SK-N-MC (cell line): Measurements from ENCODE around the gene LMO1.

Source experiments
- DNase-seq: peaks from one replicate; pipeline ENCODE4 v3.0.0-alpha.2; 2011; ENCODE audit warnings: low read depth, low spot score
- H3K27ac ChIP-seq: fragments of 200-600 bp; sonication (generic); 2 replicates; pipeline ENCODE4 v1.5.1; 2016; ENCODE audit warnings: mixed run types
- H3K36me3 ChIP-seq: fragments of 200-600 bp; sonication (generic); 2 replicates; pipeline ENCODE4 v1.6.1; 2017; ENCODE audit warnings: antibody characterized with exemption, low read length, mixed read lengths; ENCODE audit not compliant: insufficient read depth
- H3K4me3 ChIP-seq: fragments of 200-600 bp; sonication (generic); 2 replicates; pipeline ENCODE4 v1.5.1; 2016
- H3K9ac ChIP-seq: fragments of 200-600 bp; sonication (generic); 2 replicates; pipeline ENCODE4 v1.8.0; 2017; ENCODE audit warnings: mixed run types, mixed read lengths; ENCODE audit not compliant: insufficient read length
- H3K9me3 ChIP-seq: fragments of 200-600 bp; sonication (generic); 2 replicates; pipeline ENCODE4 v1.6.1; 2017; ENCODE audit warnings: low read depth, mild to moderate bottlenecking, antibody characterized with exemption, low read length, moderate library complexity, mixed read lengths
- EZH2 ChIP-seq: fragments of 200-600 bp; sonication (generic); IDR thresholded peaks from one replicate; pipeline ENCODE4 v1.6.1; 2017; ENCODE audit warnings: antibody characterized with exemption
- FOXP2 ChIP-seq: optimal IDR thresholded peaks from 2 replicates; pipeline ENCODE3; 2011; ENCODE audit warnings: mild to moderate bottlenecking, moderate library complexity; ENCODE audit not compliant: insufficient read depth; ENCODE audit errors: extremely low read length, control extremely low read depth
- POLR2AphosphoS5 ChIP-seq: IDR thresholded peaks from 2 replicates; pipeline ENCODE4 v1.6.1; 2012; ENCODE audit warnings: mild to moderate bottlenecking, low read depth, low read length, borderline replicate concordance

LMO1 gene

DNA sequence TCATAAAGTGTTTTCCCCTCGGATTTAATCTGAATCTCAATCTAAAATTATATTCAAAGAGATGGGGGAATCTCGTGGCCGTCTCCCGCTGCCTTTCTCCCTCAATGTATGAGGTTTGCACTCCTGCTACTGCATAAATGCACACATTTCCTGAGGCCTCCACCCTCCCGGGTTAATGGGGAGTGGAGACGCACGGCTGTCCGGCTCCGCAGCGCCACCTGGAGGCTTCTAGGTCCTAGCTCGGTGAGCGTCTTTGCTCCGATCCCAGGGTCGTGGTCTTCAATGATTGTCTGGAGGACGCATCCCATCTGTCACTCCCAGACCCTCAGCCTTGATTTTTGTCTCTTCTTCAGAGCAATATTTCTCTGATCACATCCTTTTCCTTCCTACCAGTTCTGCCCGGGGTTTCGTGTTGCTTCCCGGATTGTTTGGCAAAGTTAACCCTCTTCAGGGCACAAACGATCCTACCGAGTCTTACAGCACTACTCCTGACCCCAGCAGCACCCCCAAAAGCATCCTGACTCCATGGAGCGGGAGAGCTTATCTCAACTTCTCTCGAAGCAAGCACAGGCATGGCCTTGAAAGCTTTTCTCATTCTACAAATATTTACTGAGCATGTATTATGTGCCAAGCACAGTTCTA lies at the start of gene LMO1:
LMO1 (minus strand) TSS at position 110 of the 642 bp plus-strand sequence. CDS start 516 bp downstream, outside the sequence.
- H3K4me3 ChIP-seq: no peak within 1 kb of the TSS
- no peak within 1 kb of the TSS for H3K9ac ChIP-seq
- H3K27ac ChIP-seq: no peak within 1 kb of the TSS

DNA sequence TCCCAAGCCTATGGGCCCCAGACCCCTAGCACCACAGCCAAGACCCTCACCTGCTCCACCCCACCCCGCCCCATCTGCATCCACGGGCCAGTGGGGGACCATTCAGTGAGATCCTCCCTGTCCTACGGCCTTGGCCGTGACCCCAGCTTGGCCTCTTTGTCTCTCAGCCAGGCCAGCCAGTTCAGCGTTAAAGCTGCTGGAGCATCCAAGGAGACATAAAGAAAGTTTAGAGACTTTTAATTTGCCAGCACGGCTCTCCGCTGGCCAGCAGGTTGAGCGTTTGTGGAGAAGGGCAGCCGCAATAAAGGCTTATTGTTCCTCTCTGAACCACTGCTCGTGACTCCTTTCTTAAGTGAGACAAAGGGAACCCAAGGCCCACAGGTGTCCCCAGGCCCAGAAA lies 49.3 kb upstream of the LMO1 start:
- TF ChIP-seq EZH2 (no peak), FOXP2 (no peak), POLR2AphosphoS5 (no peak)
- Histone ChIP-seq H3K9ac (no peak overlapping the region), H3K4me3 (no peak overlapping the region), H3K9me3 (no peaks in the 10 kb centered on the region), H3K27ac (no peak overlapping the region), H3K36me3 (no peaks in the 10 kb centered on the region)
- DNase-seq: no peak

More for the DNA sequence above, at the start of gene LMO1:
- peak; percentile 8 for DNase-seq
- Histone ChIP-seq H3K9me3 (no peaks in the 10 kb centered on the region), H3K36me3 (no peaks in the 10 kb centered on the region)
- no peak for TF ChIP-seq FOXP2
- no peak for TF ChIP-seq EZH2
- no peak for TF ChIP-seq POLR2AphosphoS5

DNA sequence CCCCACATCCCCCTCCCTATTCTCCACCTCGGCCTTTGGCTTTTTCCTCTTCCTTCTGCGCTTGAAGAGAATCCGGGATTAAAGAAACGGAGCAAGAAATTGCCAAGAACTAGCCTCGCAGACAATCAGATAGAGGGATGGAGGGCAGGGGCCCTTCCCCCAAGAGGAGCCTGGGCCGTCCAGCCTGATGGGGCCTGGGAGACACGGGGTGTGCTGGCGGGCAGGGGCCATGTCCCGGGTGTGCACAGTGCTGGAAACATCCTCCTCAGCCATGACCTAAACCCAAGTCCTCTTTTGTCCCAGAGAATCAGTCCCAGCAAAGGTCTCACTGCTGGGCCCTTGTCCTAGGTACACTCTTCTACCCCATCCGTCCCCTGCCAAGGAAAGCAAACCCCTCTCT lies 47.7 kb upstream of the LMO1 start:
- no peak overlapping the region for H3K4me3 ChIP-seq
- H3K9me3 ChIP-seq: no peaks in the 10 kb centered on the region
- no peak overlapping the region for H3K9ac ChIP-seq
- no peak for DNase-seq
- no peak for TF ChIP-seq FOXP2
- no peak for TF ChIP-seq EZH2
- H3K27ac ChIP-seq: no peak overlapping the region
- no peaks in the 10 kb centered on the region for H3K36me3 ChIP-seq

DNA sequence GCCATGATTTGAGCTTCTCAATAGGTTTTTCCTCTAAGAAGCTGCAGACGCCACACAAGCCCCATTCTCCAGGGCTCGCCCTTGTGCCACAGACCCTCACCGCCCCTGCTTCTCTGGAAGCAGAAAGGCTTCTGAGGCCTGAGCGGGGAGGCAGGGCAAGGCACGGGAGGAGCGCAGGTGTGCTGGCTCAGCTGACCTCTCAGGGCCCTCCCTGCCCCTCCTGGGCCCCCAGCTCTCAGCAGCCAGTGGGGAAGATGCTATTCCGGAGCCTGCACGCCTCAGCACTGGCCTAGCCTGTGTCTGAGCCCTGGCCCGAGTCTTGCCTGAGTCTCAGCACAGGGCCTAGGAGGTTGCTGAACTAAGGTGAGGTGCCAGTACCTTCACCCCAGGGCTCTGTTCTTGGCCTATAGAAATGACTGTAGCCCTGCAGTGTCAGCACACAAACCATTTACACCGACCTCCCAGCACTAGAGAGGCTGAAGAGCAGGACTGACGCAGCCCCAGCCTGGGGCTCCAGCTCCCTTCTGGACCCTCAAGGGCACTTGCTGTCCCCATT lies 47.1 kb upstream of the LMO1 start:
- Histone ChIP-seq H3K9ac (no peak overlapping the region), H3K36me3 (no peaks in the 10 kb centered on the region), H3K4me3 (no peak overlapping the region), H3K27ac (no peak overlapping the region), H3K9me3 (no peaks in the 10 kb centered on the region)
- DNase-seq: no peak
- TF ChIP-seq POLR2AphosphoS5 (no peak), EZH2 (no peak), FOXP2 (no peak)

DNA sequence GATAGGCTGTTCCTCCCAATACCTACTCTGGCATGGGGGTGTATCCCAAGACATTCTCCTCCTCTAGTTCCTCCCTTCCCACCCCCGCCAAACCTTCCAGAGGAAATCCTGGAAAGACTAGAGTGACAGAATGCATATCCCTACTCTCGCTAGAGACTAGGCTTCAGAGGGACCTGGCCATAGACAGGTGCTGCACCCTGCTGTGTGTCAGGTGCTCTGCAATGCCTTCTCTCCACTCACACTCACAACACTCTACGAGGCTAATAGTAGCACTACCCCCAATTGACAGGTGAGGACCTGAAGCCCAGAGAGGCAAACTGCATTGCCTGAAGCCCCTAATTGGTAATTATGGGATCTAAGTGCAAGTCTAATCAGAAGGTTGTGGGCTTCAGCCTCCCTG lies 46.2 kb upstream of the LMO1 start:
- DNase-seq: no peak

DNA sequence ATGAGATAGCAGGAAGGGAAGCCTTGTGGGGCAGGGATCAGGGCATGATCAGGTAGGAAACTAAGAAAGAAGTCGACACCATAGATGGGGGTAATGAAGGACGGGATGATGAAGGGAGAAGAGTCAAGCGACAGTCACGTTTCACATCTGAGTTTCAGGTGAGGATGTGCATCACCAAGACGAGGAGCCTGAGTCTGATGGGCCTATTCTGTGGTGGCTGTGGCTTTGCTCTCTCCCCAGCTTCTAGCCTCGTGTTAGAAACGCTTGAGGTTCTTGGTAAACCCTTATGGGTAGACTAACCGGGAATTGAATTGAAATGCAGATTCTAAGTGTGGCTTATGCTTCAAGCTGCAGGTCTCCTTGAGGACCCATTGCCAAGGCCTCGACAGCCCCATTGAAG lies 45.6 kb upstream of the LMO1 start:
- TF ChIP-seq POLR2AphosphoS5 (no peak), FOXP2 (no peak), EZH2 (no peak)
- Histone ChIP-seq H3K9ac (no peak overlapping the region), H3K27ac (no peak overlapping the region), H3K4me3 (no peak overlapping the region), H3K36me3 (no peaks in the 10 kb centered on the region), H3K9me3 (no peaks in the 10 kb centered on the region; the same call in 1 of the 2 replicates)
- no peak for DNase-seq

More for the DNA sequence above, 46.2 kb upstream of the LMO1 start:
- Histone ChIP-seq H3K4me3 (no peak overlapping the region), H3K9me3 (no peaks in the 10 kb centered on the region; the same call in 1 of the 2 replicates), H3K36me3 (no peaks in the 10 kb centered on the region), H3K9ac (no peak overlapping the region), H3K27ac (no peak overlapping the region)
- no peak for TF ChIP-seq POLR2AphosphoS5
- TF ChIP-seq FOXP2: no peak
- TF ChIP-seq EZH2: no peak

DNA sequence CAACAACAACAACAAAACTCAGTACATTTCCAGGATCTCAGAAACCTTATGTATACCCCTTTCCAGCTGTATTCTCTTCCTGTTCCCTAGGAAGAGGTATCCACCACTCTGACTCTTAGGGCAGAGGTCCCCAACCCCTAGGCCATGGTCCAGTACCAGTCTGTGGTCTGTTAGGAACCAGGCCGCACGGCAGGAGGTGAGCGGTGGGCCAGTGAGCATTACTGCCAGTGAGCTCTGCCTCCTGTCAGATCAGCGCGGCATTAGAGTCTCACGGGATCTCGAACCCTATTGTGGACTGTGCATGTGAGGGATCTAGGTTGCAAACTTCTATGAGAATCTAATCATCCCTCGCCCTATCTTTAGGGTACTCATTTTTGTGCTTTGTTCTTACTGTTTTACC lies 43.9 kb upstream of the LMO1 start:
- TF ChIP-seq FOXP2 (no peak), EZH2 (no peak), POLR2AphosphoS5 (no peak)
- DNase-seq: no peak
- Histone ChIP-seq H3K9me3 (no peaks in the 10 kb centered on the region; the same call in 1 of the 2 replicates), H3K27ac (no peak overlapping the region), H3K36me3 (no peaks in the 10 kb centered on the region), H3K9ac (no peak overlapping the region), H3K4me3 (no peak overlapping the region)

DNA sequence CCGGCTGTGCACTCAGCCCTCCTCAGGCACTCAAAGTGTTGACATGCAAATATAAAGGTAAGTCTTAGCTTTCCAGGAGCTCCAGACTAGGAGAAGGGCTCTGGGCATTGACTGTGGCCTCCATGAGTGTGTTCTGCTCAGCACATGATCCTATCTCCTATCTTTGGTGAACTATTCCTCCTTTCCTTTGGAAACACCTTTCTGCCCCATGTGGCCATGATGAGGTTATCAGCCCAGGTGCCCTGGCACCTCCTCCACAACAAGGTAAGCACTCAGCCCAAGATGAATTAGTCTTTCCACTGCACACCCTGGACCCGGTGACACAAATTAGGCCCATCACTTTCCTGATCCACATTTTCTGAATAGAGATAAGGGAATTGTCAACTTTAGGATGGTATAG lies 37.9 kb upstream of the LMO1 start:
- TF ChIP-seq FOXP2: no peak
- no peak for TF ChIP-seq POLR2AphosphoS5
- no peak for TF ChIP-seq EZH2
- H3K9me3 ChIP-seq: no peaks in the 10 kb centered on the region; the same call in 1 of the 2 replicates
- DNase-seq: no peak
- no peaks in the 10 kb centered on the region for H3K36me3 ChIP-seq
- no peak overlapping the region for H3K9ac ChIP-seq
- H3K27ac ChIP-seq: no peak overlapping the region
- no peak overlapping the region for H3K4me3 ChIP-seq
